ENCODE results near the gene PRR15.

- TF ChIP-seq FOXA1 (IDR thresholded peaks at IDR 0.05), result no peak
- no peak for TF ChIP-seq CTCF (IDR thresholded peaks at IDR 0.05; ENCODE audit: low read depth, low read length, missing input control)
- no peak for TF ChIP-seq REST (IDR thresholded peaks at IDR 0.05)
These were observed 11.0 kb downstream of the PRR15 start for GRCh38 chr7:29574659-29575058.

Measured in liver (tissue), 2 donors.